Ishikawa (cell line): ENCODE measurements around the gene TMEM272.
A peak's percentile ranks its signal among the peaks of the same experiment; 100 is the strongest.

Experiments
- CEBPB ChIP-seq: IDR thresholded peaks from 2 replicates; pipeline ENCODE4 v1.6.1; 2012
- CREB1 ChIP-seq: IDR thresholded peaks from 2 replicates; pipeline ENCODE4 v1.6.1; 2012; ENCODE audit warnings: low read depth
- EGR1 ChIP-seq: IDR thresholded peaks from 2 replicates; pipeline ENCODE4 v1.6.1; 2012
- EP300 ChIP-seq: IDR thresholded peaks from 2 replicates; pipeline ENCODE4 v1.6.1; 2012; ENCODE audit warnings: borderline replicate concordance
- FOXM1 ChIP-seq: IDR thresholded peaks from 2 replicates; pipeline ENCODE4 v1.6.1; 2012; ENCODE audit warnings: low read depth, borderline replicate concordance
- NFIC ChIP-seq: IDR thresholded peaks from 2 replicates; pipeline ENCODE4 v1.6.1; 2012
- RAD21 ChIP-seq: IDR thresholded peaks from 2 replicates; pipeline ENCODE4 v1.6.1; 2012; ENCODE audit warnings: low read depth
- TAF1 ChIP-seq: IDR thresholded peaks from 2 replicates; pipeline ENCODE4 v1.6.1; 2012; ENCODE audit warnings: low read depth, mild to moderate bottlenecking
- TCF12 ChIP-seq: IDR thresholded peaks from 2 replicates; pipeline ENCODE4 v1.6.1; 2012; ENCODE audit warnings: low read depth
- TEAD4 ChIP-seq: IDR thresholded peaks from 2 replicates; pipeline ENCODE4 v1.6.1; 2012
- USF1 ChIP-seq: IDR thresholded peaks from 2 replicates; pipeline ENCODE4 v1.6.1; 2012
- YY1 ChIP-seq: IDR thresholded peaks from 2 replicates; pipeline ENCODE4 v1.6.1; 2012; ENCODE audit warnings: low read depth
- ZBTB7A ChIP-seq: IDR thresholded peaks from 2 replicates; pipeline ENCODE4 v1.6.1; 2012; ENCODE audit warnings: low read depth
- TF ChIP-seq, protein P1 (sequence below): IDR thresholded peaks from 2 replicates; pipeline ENCODE4 v1.6.1; 2012
- TF ChIP-seq, protein P2 (sequence below): IDR thresholded peaks from 2 replicates; pipeline ENCODE4 v1.6.1; 2012; ENCODE audit warnings: low read depth, mild to moderate bottlenecking

TMEM272 gene

GRCh38 chr13:51795419-51795818 is 49.6 kb downstream of the TMEM272 start:
- no peak for TF ChIP-seq CREB1
- TF ChIP-seq FOXM1 = no peak
- TF ChIP-seq NFIC = no peak
- TF ChIP-seq USF1 = no peak
- no peak for TF ChIP-seq TEAD4
- no peak for TF ChIP-seq EP300
- no peak for TF ChIP-seq YY1

- TF ChIP-seq, protein P1, sequence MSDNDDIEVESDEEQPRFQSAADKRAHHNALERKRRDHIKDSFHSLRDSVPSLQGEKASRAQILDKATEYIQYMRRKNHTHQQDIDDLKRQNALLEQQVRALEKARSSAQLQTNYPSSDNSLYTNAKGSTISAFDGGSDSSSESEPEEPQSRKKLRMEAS = no peak
- no peak for TF ChIP-seq TCF12
- TF ChIP-seq CEBPB = no peak
- no peak for TF ChIP-seq ZBTB7A
- no peak for TF ChIP-seq TAF1
- TF ChIP-seq FOXM1 = no peak
- TF ChIP-seq YY1 = no peak
- no peak for TF ChIP-seq EP300
- TF ChIP-seq RAD21 = no peak
These were observed 50.0 kb downstream of the TMEM272 start for GRCh38 chr13:51794964-51795363.

- TF ChIP-seq EP300 (no peak), CREB1 (no peak)
- TF ChIP-seq, protein P1 = 0 out of 2 replicates have a peak, but pooled peaks have one; percentile 34
These were observed 51.3 kb downstream of the TMEM272 start for GRCh38 chr13:51793570-51794271.

- TF ChIP-seq RAD21 (no peak), USF1 (no peak), TCF12 (no peak), CEBPB (no peak), YY1 (no peak), EGR1 (no peak), EP300 (no peak), NFIC (no peak), TAF1 (no peak), FOXM1 (no peak), ZBTB7A (no peak), CREB1 (no peak), TEAD4 (no peak)
- TF ChIP-seq, protein P2, sequence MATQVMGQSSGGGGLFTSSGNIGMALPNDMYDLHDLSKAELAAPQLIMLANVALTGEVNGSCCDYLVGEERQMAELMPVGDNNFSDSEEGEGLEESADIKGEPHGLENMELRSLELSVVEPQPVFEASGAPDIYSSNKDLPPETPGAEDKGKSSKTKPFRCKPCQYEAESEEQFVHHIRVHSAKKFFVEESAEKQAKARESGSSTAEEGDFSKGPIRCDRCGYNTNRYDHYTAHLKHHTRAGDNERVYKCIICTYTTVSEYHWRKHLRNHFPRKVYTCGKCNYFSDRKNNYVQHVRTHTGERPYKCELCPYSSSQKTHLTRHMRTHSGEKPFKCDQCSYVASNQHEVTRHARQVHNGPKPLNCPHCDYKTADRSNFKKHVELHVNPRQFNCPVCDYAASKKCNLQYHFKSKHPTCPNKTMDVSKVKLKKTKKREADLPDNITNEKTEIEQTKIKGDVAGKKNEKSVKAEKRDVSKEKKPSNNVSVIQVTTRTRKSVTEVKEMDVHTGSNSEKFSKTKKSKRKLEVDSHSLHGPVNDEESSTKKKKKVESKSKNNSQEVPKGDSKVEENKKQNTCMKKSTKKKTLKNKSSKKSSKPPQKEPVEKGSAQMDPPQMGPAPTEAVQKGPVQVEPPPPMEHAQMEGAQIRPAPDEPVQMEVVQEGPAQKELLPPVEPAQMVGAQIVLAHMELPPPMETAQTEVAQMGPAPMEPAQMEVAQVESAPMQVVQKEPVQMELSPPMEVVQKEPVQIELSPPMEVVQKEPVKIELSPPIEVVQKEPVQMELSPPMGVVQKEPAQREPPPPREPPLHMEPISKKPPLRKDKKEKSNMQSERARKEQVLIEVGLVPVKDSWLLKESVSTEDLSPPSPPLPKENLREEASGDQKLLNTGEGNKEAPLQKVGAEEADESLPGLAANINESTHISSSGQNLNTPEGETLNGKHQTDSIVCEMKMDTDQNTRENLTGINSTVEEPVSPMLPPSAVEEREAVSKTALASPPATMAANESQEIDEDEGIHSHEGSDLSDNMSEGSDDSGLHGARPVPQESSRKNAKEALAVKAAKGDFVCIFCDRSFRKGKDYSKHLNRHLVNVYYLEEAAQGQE = no peak
- TF ChIP-seq, protein P1 = no peak
These were observed 58.3 kb downstream of the TMEM272 start for GRCh38 chr13:51786425-51787265.

- TF ChIP-seq EGR1 = no peak
- TF ChIP-seq CEBPB = no peak
- no peak for TF ChIP-seq USF1
- no peak for TF ChIP-seq RAD21
- TF ChIP-seq FOXM1 = no peak
- TF ChIP-seq TAF1 = no peak
- TF ChIP-seq TCF12 = no peak
- no peak for TF ChIP-seq ZBTB7A
- TF ChIP-seq, protein P1 = no peak
These were observed 59.1 kb downstream of the TMEM272 start for GRCh38 chr13:51785712-51786424.

- TF ChIP-seq RAD21 (no peak), CREB1 (no peak), USF1 (no peak), CEBPB (no peak), YY1 (no peak), ZBTB7A (no peak), TCF12 (no peak), TEAD4 (no peak)
- TF ChIP-seq, protein P2 = no peak
- TF ChIP-seq, protein P1 = no peak
These were observed 60.9 kb downstream of the TMEM272 start for GRCh38 chr13:51784097-51784496.
